WTC11 (cell line): ENCODE results near the gene CUEDC1.

Source experiments
- TF ChIP-seq, protein P1 (sequence below): sonication (generic); formaldehyde crosslinking; IDR thresholded peaks from 2 replicates; pipeline ENCODE4 v1.8.1; 2022; ENCODE audit warnings: missing genetic modification reagents, borderline replicate concordance
- TF ChIP-seq, protein P2 (sequence below): fragments of 200-600 bp; IDR thresholded peaks from 2 replicates; pipeline ENCODE4 v1.8.0; 2022; ENCODE audit warnings: antibody characterized with exemption

DNA sequence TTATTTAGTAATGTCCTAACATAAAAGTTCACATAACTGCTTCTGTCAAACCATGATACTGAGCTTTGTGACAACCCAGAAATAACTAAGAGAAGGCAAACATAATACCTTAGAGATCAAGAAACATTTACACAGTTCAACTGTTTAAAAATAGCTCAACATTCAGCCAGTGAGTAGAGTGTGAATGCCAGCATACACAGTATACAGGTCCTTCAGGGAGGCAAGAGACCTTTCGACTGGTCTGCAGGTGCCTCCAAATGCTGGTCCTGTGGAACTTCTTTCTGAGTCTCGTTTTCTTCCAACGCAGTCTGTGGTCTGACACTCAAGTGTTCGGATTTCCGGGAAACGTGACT lies 115.7 kb downstream of the CUEDC1 start:
- TF ChIP-seq, protein P1, sequence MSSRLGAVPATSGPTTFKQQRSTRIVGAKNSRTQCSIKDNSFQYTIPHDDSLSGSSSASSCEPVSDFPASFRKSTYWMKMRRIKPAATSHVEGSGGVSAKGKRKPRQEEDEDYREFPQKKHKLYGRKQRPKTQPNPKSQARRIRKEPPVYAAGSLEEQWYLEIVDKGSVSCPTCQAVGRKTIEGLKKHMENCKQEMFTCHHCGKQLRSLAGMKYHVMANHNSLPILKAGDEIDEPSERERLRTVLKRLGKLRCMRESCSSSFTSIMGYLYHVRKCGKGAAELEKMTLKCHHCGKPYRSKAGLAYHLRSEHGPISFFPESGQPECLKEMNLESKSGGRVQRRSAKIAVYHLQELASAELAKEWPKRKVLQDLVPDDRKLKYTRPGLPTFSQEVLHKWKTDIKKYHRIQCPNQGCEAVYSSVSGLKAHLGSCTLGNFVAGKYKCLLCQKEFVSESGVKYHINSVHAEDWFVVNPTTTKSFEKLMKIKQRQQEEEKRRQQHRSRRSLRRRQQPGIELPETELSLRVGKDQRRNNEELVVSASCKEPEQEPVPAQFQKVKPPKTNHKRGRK: no peak
- TF ChIP-seq, protein P2, sequence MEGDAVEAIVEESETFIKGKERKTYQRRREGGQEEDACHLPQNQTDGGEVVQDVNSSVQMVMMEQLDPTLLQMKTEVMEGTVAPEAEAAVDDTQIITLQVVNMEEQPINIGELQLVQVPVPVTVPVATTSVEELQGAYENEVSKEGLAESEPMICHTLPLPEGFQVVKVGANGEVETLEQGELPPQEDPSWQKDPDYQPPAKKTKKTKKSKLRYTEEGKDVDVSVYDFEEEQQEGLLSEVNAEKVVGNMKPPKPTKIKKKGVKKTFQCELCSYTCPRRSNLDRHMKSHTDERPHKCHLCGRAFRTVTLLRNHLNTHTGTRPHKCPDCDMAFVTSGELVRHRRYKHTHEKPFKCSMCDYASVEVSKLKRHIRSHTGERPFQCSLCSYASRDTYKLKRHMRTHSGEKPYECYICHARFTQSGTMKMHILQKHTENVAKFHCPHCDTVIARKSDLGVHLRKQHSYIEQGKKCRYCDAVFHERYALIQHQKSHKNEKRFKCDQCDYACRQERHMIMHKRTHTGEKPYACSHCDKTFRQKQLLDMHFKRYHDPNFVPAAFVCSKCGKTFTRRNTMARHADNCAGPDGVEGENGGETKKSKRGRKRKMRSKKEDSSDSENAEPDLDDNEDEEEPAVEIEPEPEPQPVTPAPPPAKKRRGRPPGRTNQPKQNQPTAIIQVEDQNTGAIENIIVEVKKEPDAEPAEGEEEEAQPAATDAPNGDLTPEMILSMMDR: no peak
